Large intestine (tissue), 3 donors: ENCODE measurements around the gene ELMO1. TPM values are rescaled to one million over a fixed set of nuclear protein-coding genes. Genes with fewer than 3 reads are reported as not detected.

Source experiments
- DNase-seq, 2 donors: peaks; one replicate each; pipeline versions ENCODE4 v3.0.0 to v3.0.0-alpha.2; 2013
- H3K27ac ChIP-seq: one replicate; pipeline ENCODE4 v1.5.1; 2013; ENCODE audit warnings: low read length
- H3K27me3 ChIP-seq: 2 replicates; pipeline ENCODE4 v1.6.1; 2013; ENCODE audit warnings: low read length; ENCODE audit not compliant: control insufficient read depth, insufficient read depth
- H3K36me3 ChIP-seq: 2 replicates; pipeline ENCODE4 v1.6.1; 2013; ENCODE audit warnings: low read length; ENCODE audit not compliant: control insufficient read depth, insufficient read depth
- H3K4me1 ChIP-seq: one replicate; pipeline ENCODE4 v1.6.1; 2013; ENCODE audit warnings: low read length; ENCODE audit not compliant: control insufficient read depth, insufficient read depth
- H3K4me3 ChIP-seq: one replicate; pipeline ENCODE4 v1.5.1; 2013; ENCODE audit warnings: low read length
- H3K9me3 ChIP-seq: one replicate; pipeline ENCODE4 v1.6.1; 2013; ENCODE audit warnings: mild to moderate bottlenecking, low read depth, low read length, moderate library complexity; ENCODE audit not compliant: control insufficient read depth
- WGBS: methylation state at CpG from one replicate; pipeline ENCODE4 v1.1.5; 2013; ENCODE audit warnings: low lambda C conversion rate; ENCODE audit not compliant: insufficient coverage; 5-methylcytosine and 5-hydroxymethylcytosine counted together
- polyA plus RNA-seq: library from polyadenylated mRNA; unstranded; fragments of 120-200 nt; gene quantifications from one replicate; pipeline ENCODE4 v1.2.1, GENCODE V29; 2013

Gene ELMO1
- polyA plus RNA-seq, 1 donor, result 9.5 TPM

DNA sequence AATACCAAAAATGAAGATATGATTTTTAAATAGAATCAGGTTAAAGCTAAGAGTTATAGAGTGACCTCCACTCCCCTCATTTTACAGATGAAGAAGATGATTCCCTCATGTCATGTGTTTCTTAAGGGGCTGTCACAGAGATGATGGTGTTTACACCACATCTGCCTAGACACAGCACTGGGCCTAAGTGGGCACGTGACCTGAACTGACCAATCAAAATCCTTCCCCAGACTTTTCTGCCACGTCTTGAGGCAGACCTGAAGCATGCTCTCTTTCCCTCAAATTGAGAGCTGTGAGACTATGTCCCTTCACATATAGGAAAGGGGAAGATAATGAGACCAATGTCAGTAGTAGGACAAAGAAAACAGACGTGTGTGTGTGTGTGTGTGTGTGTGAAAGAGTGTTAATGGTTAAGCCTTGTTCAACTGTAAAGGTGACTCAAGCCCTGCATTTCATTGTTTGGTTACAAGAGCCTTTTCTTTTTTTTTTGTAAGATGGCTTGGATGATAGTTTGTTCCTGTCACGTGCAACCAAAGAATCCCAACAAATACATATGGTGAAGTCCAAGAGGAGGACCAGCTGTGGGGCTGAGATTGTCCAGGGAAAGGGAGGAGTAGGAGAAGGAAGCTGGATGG lies 551.6 kb downstream of the ELMO1 start:
- DNase-seq, result peak in 1 of 2 donors; percentile 17
- H3K4me3 ChIP-seq, result no peak overlapping the region
- no peaks in the 10 kb centered on the region for H3K9me3 ChIP-seq
- WGBS, result no CpG with 5 or more reads among the region's 4 CpGs
- peaks cover 9% of the 10 kb centered on the region for H3K4me1 ChIP-seq
- H3K27ac ChIP-seq, result no peak overlapping the region
- no peaks in the 10 kb centered on the region for H3K27me3 ChIP-seq
- H3K36me3 ChIP-seq, result no peaks in the 10 kb centered on the region

DNA sequence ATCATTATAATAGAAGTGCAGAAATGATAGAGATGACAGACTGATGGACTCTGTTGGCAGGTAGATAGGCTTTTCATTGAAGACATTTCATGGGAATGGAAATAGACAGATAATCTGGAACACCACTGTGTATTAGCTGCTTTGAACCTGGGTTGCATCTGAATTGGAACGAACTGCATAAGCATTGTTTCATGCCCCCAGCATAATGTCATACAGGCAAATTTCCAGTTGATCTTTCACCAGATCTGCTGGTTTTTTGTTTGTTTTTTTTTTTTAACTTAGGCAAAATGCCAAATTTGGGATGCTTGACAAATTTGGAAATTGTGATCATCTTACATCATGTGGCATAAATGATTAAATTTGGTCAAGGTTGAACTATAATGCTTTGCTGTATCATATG lies 552.2 kb downstream of the ELMO1 start:
- H3K27me3 ChIP-seq, result no peaks in the 10 kb centered on the region
- no peaks in the 10 kb centered on the region for H3K9me3 ChIP-seq
- peaks cover 9% of the 10 kb centered on the region for H3K4me1 ChIP-seq
- H3K4me3 ChIP-seq, result no peak overlapping the region
- no peak for DNase-seq
- WGBS, result 100% methylated on average over 1 of the region's 1 CpG
- H3K27ac ChIP-seq, result no peak overlapping the region
- no peaks in the 10 kb centered on the region for H3K36me3 ChIP-seq

GRCh38 chr7:36895192-36895591 lies 553.5 kb downstream of the ELMO1 start:
- DNase-seq, result no peak
- Histone ChIP-seq H3K4me1 (peaks cover 9% of the 10 kb centered on the region), H3K4me3 (no peak overlapping the region), H3K9me3 (no peaks in the 10 kb centered on the region), H3K27me3 (no peaks in the 10 kb centered on the region), H3K27ac (no peak overlapping the region), H3K36me3 (no peaks in the 10 kb centered on the region)
- no CpG with 5 or more reads among the region's 4 CpGs for WGBS

DNA sequence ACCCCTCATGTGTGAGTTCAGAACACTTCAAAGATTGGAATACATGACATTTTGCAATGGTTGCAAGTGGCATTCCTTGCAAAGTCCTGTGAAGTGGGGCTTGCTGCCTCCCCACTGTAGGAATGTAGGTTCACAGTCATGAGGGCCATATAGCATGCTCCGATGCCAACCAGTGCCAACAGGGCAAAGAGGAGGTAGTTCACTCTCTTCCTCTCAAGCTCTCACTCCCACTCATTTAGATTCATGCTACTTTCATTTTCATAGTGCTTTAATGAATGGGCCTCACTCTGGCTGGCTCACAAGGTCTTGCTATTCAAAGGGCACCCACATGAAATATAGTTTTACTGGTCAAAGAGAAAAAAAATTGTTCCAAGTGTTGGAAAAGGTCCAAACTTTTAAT lies 554.5 kb downstream of the ELMO1 start:
- DNase-seq, result peak in 1 of 2 donors; percentile 51
- H3K4me1 ChIP-seq, result peaks cover 9% of the 10 kb centered on the region
- H3K27ac ChIP-seq, result no peak overlapping the region
- WGBS, result no CpG with 5 or more reads among the region's 1 CpG
- H3K27me3 ChIP-seq, result no peaks in the 10 kb centered on the region
- H3K9me3 ChIP-seq, result no peaks in the 10 kb centered on the region
- H3K4me3 ChIP-seq, result no peak overlapping the region
- H3K36me3 ChIP-seq, result no peaks in the 10 kb centered on the region

DNA sequence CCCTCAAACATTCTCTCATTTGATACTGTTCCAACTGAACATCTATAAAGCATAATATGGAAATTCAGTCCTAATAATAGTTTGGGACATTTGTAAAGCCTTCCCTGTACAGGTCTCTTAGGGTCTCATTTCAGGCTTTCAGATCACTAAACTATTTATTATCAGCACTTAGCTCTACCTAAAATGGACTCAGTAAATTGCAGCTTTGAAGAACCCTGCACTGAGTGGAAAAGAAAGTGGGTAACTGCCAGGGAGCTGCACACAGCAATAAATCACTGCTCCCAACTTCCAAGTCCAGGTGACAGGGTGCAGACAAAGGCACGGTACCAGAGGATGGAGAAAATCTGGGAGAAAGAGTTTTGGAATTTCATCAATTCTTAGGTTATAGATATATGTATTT lies 559.5 kb downstream of the ELMO1 start:
- no peak for DNase-seq
- Histone ChIP-seq H3K4me1 (peaks cover 5% of the 10 kb centered on the region), H3K4me3 (no peak overlapping the region), H3K27me3 (no peaks in the 10 kb centered on the region), H3K27ac (no peak overlapping the region), H3K36me3 (no peaks in the 10 kb centered on the region), H3K9me3 (no peaks in the 10 kb centered on the region)
- WGBS, result no CpG with 5 or more reads among the region's 1 CpG

- H3K4me1 ChIP-seq, result peaks cover 4% of the 10 kb centered on the region
- DNase-seq, result no peak
- no peaks in the 10 kb centered on the region for H3K9me3 ChIP-seq
- no peaks in the 10 kb centered on the region for H3K36me3 ChIP-seq
- no peak overlapping the region for H3K27ac ChIP-seq
- WGBS, result no CpG with 5 or more reads among the region's 2 CpGs
- H3K4me3 ChIP-seq, result no peak overlapping the region
- H3K27me3 ChIP-seq, result no peaks in the 10 kb centered on the region
Measured at GRCh38 chr7:36887969-36888368, 560.7 kb downstream of the ELMO1 start.

GRCh38 chr7:36887233-36887632 lies 561.4 kb downstream of the ELMO1 start:
- Histone ChIP-seq H3K4me3 (no peak overlapping the region), H3K27me3 (no peaks in the 10 kb centered on the region), H3K36me3 (no peaks in the 10 kb centered on the region), H3K27ac (no peak overlapping the region), H3K9me3 (no peaks in the 10 kb centered on the region), H3K4me1 (peaks cover 4% of the 10 kb centered on the region)
- peak in 1 of 2 donors; percentile 53 for DNase-seq
- WGBS, result no CpG with 5 or more reads among the region's 9 CpGs

- no peaks in the 10 kb centered on the region for H3K27me3 ChIP-seq
- no peak overlapping the region for H3K4me3 ChIP-seq
- H3K9me3 ChIP-seq, result no peaks in the 10 kb centered on the region
- peaks cover 4% of the 10 kb centered on the region for H3K4me1 ChIP-seq
- WGBS, result no CpG with 5 or more reads among the region's 5 CpGs
- no peak overlapping the region for H3K27ac ChIP-seq
- DNase-seq, result no peak
- no peaks in the 10 kb centered on the region for H3K36me3 ChIP-seq
Measured at GRCh38 chr7:36884910-36885309, 563.8 kb downstream of the ELMO1 start.

GRCh38 chr7:36884351-36884750 lies 564.3 kb downstream of the ELMO1 start:
- H3K27ac ChIP-seq, result no peak overlapping the region
- WGBS, result 80% methylated on average over 2 of the region's 5 CpGs
- H3K36me3 ChIP-seq, result no peaks in the 10 kb centered on the region
- H3K9me3 ChIP-seq, result no peaks in the 10 kb centered on the region
- no peak overlapping the region for H3K4me3 ChIP-seq
- peaks cover 4% of the 10 kb centered on the region for H3K4me1 ChIP-seq
- no peak for DNase-seq
- H3K27me3 ChIP-seq, result no peaks in the 10 kb centered on the region

- no peak overlapping the region for H3K27ac ChIP-seq
- peaks cover 5% of the 10 kb centered on the region for H3K4me1 ChIP-seq
- 94% methylated on average over 3 of the region's 11 CpGs for WGBS
- H3K27me3 ChIP-seq, result no peaks in the 10 kb centered on the region
- H3K4me3 ChIP-seq, result no peak overlapping the region
- no peak for DNase-seq
- H3K9me3 ChIP-seq, result no peaks in the 10 kb centered on the region
- no peaks in the 10 kb centered on the region for H3K36me3 ChIP-seq
Measured at GRCh38 chr7:36881233-36881874, 567.3 kb downstream of the ELMO1 start.

GRCh38 chr7:36880108-36880507 lies 568.6 kb downstream of the ELMO1 start:
- H3K27me3 ChIP-seq, result no peaks in the 10 kb centered on the region
- no peaks in the 10 kb centered on the region for H3K36me3 ChIP-seq
- H3K27ac ChIP-seq, result no peak overlapping the region
- WGBS, result no CpG with 5 or more reads among the region's 3 CpGs
- H3K4me3 ChIP-seq, result no peak overlapping the region
- DNase-seq, result no peak
- peaks cover 5% of the 10 kb centered on the region for H3K4me1 ChIP-seq
- H3K9me3 ChIP-seq, result no peaks in the 10 kb centered on the region
